DND-41 (cell line): ENCODE results near the gene RFLNA.

Experiments used
- EZH2 ChIP-seq: IDR thresholded peaks from 3 replicates; pipeline ENCODE4 v1.6.1; 2012; ENCODE audit warnings: borderline replicate concordance, low read depth, mild to moderate bottlenecking, moderate library complexity, low read length, inconsistent platforms; ENCODE audit not compliant: severe bottlenecking
- TF ChIP-seq, protein P1 (sequence below): IDR thresholded peaks from 2 replicates; pipeline ENCODE4 v1.5.1; 2012; ENCODE audit warnings: borderline replicate concordance, low read length, moderate library complexity, mild to moderate bottlenecking; ENCODE audit not compliant: poor library complexity, severe bottlenecking; ENCODE audit errors: extremely low read depth

- TF ChIP-seq, protein P1, sequence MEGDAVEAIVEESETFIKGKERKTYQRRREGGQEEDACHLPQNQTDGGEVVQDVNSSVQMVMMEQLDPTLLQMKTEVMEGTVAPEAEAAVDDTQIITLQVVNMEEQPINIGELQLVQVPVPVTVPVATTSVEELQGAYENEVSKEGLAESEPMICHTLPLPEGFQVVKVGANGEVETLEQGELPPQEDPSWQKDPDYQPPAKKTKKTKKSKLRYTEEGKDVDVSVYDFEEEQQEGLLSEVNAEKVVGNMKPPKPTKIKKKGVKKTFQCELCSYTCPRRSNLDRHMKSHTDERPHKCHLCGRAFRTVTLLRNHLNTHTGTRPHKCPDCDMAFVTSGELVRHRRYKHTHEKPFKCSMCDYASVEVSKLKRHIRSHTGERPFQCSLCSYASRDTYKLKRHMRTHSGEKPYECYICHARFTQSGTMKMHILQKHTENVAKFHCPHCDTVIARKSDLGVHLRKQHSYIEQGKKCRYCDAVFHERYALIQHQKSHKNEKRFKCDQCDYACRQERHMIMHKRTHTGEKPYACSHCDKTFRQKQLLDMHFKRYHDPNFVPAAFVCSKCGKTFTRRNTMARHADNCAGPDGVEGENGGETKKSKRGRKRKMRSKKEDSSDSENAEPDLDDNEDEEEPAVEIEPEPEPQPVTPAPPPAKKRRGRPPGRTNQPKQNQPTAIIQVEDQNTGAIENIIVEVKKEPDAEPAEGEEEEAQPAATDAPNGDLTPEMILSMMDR = no peak
- TF ChIP-seq EZH2 = no peak
Observed at GRCh38 chr12:124317400-124317799, 22.5 kb downstream of the RFLNA start.
